ENCODE data around the gene SLC4A1AP. TPM values are rescaled to one million over a fixed set of nuclear protein-coding genes. Genes with fewer than 3 reads are reported as not detected.

The SLC4A1AP gene
- total and polyA plus RNA-seq, 2 donors (not counting 1 experiment from before 2014, with no cell fraction given), result 8.9 to 23.1 TPM

DNA sequence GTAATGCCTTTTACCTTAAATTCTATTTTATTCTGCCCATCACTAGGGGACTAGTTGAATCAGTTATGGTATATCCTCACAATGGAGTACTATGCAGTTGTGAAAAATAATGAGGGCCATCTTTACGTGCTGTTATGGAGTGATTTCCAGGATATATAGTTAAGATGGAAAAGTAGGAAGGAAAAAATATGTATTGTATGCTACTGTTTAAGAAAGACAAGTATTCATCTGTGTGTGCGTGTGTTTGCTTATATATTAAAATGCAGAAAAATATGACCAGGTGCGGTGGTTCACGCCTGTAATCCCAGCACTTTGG lies 75.3 kb downstream of the SLC4A1AP start:
- H3K9ac ChIP-seq (ENCODE audit: low read length), result no peak overlapping the region

DNA sequence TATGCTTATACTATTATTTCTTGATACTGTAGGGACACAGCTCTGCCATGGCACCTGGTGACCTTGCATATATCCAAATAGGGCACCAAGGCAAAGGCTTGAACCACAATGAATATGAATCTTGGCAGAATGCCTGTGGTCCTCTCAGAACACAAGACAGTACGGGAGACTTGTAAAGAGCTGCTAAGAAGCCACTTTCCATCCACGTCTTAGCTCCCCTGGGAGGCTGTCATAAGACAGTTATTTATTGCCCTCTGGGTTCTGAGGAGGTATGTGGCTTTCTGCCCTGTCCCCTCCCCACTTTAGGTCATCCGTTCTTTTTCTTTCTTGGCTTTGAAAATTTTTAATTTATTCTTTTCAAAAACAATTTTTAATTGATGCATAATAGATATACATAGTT lies 78.0 kb downstream of the SLC4A1AP start:
- Histone ChIP-seq H2AFZ (ENCODE audit: insufficient read depth, low read depth, low read length, poor library complexity, severe bottlenecking) (no peak overlapping the region), H3K4me2 (replicated peaks; ENCODE audit: low read depth, low read length, poor library complexity, severe bottlenecking) (no peak overlapping the region), H3K4me1 (ENCODE audit: control insufficient read depth in 2 of 2, insufficient read depth in 2 of 2, low read length in 2 of 2) (no peaks in the 10 kb centered on the region), H3K9me3 (ENCODE audit: control extremely low read depth in 1 of 3, control insufficient read depth in 2 of 3, insufficient read depth in 1 of 3, low read length in 2 of 3) (peaks cover 0 to 9% (median 3%) of the 10 kb centered on the region in 3 donors), H3K79me2 (ENCODE audit: control insufficient read depth, insufficient read depth, low read length) (no peaks in the 10 kb centered on the region), H4K20me1 (ENCODE audit: control insufficient read depth, insufficient read depth, low read length, poor library complexity, severe bottlenecking) (no peaks in the 10 kb centered on the region), H3K4me3 (ENCODE audit: control extremely low read depth in 1 of 5, extremely low read depth in 1 of 5, insufficient read depth in 1 of 5, low read depth in 2 of 5, low read length in 4 of 5) (no peak overlapping the region), H3K27ac (ENCODE audit: low read length in 2 of 2) (no peak overlapping the region), H3K36me3 (replicated peaks in 1 of 2; ENCODE audit: control extremely low read depth in 1 of 2, control insufficient read depth in 1 of 2, extremely low read depth in 1 of 2, insufficient read depth in 2 of 2, low read length in 1 of 2) (no peaks in the 10 kb centered on the region), H3K27me3 (replicated peaks in 1 of 4; ENCODE audit: control extremely low read depth in 1 of 4, control insufficient read depth in 3 of 4, insufficient read depth in 4 of 4, low read length in 3 of 4) (peaks cover 0 to 13% (median 4%) of the 10 kb centered on the region in 4 experiments), H3K9ac (ENCODE audit: low read length) (no peak overlapping the region)
- TF ChIP-seq, protein P1, sequence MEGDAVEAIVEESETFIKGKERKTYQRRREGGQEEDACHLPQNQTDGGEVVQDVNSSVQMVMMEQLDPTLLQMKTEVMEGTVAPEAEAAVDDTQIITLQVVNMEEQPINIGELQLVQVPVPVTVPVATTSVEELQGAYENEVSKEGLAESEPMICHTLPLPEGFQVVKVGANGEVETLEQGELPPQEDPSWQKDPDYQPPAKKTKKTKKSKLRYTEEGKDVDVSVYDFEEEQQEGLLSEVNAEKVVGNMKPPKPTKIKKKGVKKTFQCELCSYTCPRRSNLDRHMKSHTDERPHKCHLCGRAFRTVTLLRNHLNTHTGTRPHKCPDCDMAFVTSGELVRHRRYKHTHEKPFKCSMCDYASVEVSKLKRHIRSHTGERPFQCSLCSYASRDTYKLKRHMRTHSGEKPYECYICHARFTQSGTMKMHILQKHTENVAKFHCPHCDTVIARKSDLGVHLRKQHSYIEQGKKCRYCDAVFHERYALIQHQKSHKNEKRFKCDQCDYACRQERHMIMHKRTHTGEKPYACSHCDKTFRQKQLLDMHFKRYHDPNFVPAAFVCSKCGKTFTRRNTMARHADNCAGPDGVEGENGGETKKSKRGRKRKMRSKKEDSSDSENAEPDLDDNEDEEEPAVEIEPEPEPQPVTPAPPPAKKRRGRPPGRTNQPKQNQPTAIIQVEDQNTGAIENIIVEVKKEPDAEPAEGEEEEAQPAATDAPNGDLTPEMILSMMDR (IDR thresholded peaks at IDR 0.05), result no peak
- no peak for TF ChIP-seq EZH2 (IDR thresholded peaks at IDR 0.05; ENCODE audit: borderline replicate concordance, insufficient read depth, low read depth, low read length, poor library complexity, severe bottlenecking)
- Mint-ChIP-seq H3K4me1 (no peaks in the 10 kb centered on the region), H3K27me3 (peaks cover 20% of the 10 kb centered on the region), H3K27ac (no peak overlapping the region), H3K4me3 (no peak overlapping the region), H3K9me3 (ENCODE audit: insufficient read depth) (no peaks in the 10 kb centered on the region)
- no peak for DNase-seq
- ChIA-PET CTCF (no interaction called here), POLR2A (no interaction called here)
- intact Hi-C loops (cut with micrococcal nuclease), result no loop called here
- ATAC-seq (ENCODE audit: low read depth), result no peak
- WGBS (ENCODE audit: insufficient coverage), result 0% methylated on average over 1 of the region's 3 CpGs

More for the DNA sequence above, 75.3 kb downstream of the SLC4A1AP start:
- ChIA-PET CTCF (no interaction called here), POLR2A (no interaction called here)
- Histone ChIP-seq H3K79me2 (ENCODE audit: control insufficient read depth, insufficient read depth, low read length) (no peaks in the 10 kb centered on the region), H3K27me3 (replicated peaks in 1 of 4; ENCODE audit: control extremely low read depth in 1 of 4, control insufficient read depth in 3 of 4, insufficient read depth in 4 of 4, low read length in 3 of 4) (peaks cover 0 to 25% (median 7%) of the 10 kb centered on the region in 4 experiments), H4K20me1 (ENCODE audit: control insufficient read depth, insufficient read depth, low read length, poor library complexity, severe bottlenecking) (no peaks in the 10 kb centered on the region), H3K36me3 (replicated peaks in 1 of 2; ENCODE audit: control extremely low read depth in 1 of 2, control insufficient read depth in 1 of 2, extremely low read depth in 1 of 2, insufficient read depth in 2 of 2, low read length in 1 of 2) (no peaks in the 10 kb centered on the region), H2AFZ (ENCODE audit: insufficient read depth, low read depth, low read length, poor library complexity, severe bottlenecking) (no peak overlapping the region), H3K27ac (ENCODE audit: low read length in 2 of 2) (no peak overlapping the region), H3K4me3 (ENCODE audit: control extremely low read depth in 1 of 5, extremely low read depth in 1 of 5, insufficient read depth in 1 of 5, low read depth in 2 of 5, low read length in 4 of 5) (no peak overlapping the region), H3K9me3 (ENCODE audit: control extremely low read depth in 1 of 3, control insufficient read depth in 2 of 3, insufficient read depth in 1 of 3, low read length in 2 of 3) (peaks cover 0 to 16% (median 3%) of the 10 kb centered on the region in 3 donors), H3K4me2 (replicated peaks; ENCODE audit: low read depth, low read length, poor library complexity, severe bottlenecking) (no peak overlapping the region), H3K4me1 (ENCODE audit: control insufficient read depth in 2 of 2, insufficient read depth in 2 of 2, low read length in 2 of 2) (peaks cover 11 to 14% of the 10 kb centered on the region in 2 donors)
- Mint-ChIP-seq H3K4me3 (no peak overlapping the region), H3K4me1 (peaks cover 3% of the 10 kb centered on the region), H3K27me3 (peaks cover 29% of the 10 kb centered on the region), H3K27ac (no peak overlapping the region), H3K9me3 (ENCODE audit: insufficient read depth) (no peaks in the 10 kb centered on the region)
- intact Hi-C loops (cut with micrococcal nuclease), result no loop called here
- ATAC-seq (ENCODE audit: low read depth) (no peak), DNase-seq (no peak)
- 97% methylated on average over 4 of the region's 4 CpGs for WGBS (ENCODE audit: insufficient coverage)
- no peak for TF ChIP-seq EZH2 (IDR thresholded peaks at IDR 0.05; ENCODE audit: borderline replicate concordance, insufficient read depth, low read depth, low read length, poor library complexity, severe bottlenecking)
- TF ChIP-seq, protein P1 (IDR thresholded peaks at IDR 0.05), result no peak
